ENCODE measurements around the gene HOXB1.

Gene HOXB1

GRCh38 chr17:48530887-48531272 lies at the start of gene HOXB1:
Gene HOXB1, minus strand, starts transcription at chr17:48531011. Its CDS starts 107 bp downstream, at chr17:48530904.
- DNase-seq = no peak

GRCh38 chr17:48579760-48580554 lies 49.1 kb upstream of the HOXB1 start:
- no peak for DNase-seq

- no peak for DNase-seq
These were observed 48.6 kb upstream of the HOXB1 start for GRCh38 chr17:48579471-48579759.

GRCh38 chr17:48578616-48579470 lies 48.0 kb upstream of the HOXB1 start:
- no peak for DNase-seq

GRCh38 chr17:48577946-48578615 lies 47.3 kb upstream of the HOXB1 start, which contains the start of gene HOXB4:
Gene HOXB4, minus strand, starts transcription at chr17:48578350. Its CDS starts 31 bp downstream, at chr17:48578319.
- peak; percentile 69 for DNase-seq

- no peak for DNase-seq
These were observed 46.6 kb upstream of the HOXB1 start for GRCh38 chr17:48577330-48577945.

GRCh38 chr17:48576479-48577309 lies 45.9 kb upstream of the HOXB1 start:
- no peak for DNase-seq

- no peak for DNase-seq
These were observed 45.1 kb upstream of the HOXB1 start for GRCh38 chr17:48575673-48576478.

GRCh38 chr17:48575066-48575582 lies 44.3 kb upstream of the HOXB1 start:
- no peak for DNase-seq

- DNase-seq = no peak
These were observed 43.8 kb upstream of the HOXB1 start for GRCh38 chr17:48574505-48575065.

GRCh38 chr17:48571826-48572417 lies 41.1 kb upstream of the HOXB1 start:
- no peak for DNase-seq

- DNase-seq = no peak
These were observed 40.4 kb upstream of the HOXB1 start for GRCh38 chr17:48571024-48571818.

GRCh38 chr17:48570325-48571023 lies 39.7 kb upstream of the HOXB1 start:
- DNase-seq = no peak

GRCh38 chr17:48569674-48570324 lies 39.0 kb upstream of the HOXB1 start:
- no peak for DNase-seq

- no peak for DNase-seq
These were observed 38.4 kb upstream of the HOXB1 start for GRCh38 chr17:48569240-48569582.

- DNase-seq = no peak
These were observed 37.9 kb upstream of the HOXB1 start for GRCh38 chr17:48568499-48569239.

- no peak for DNase-seq
These were observed 37.0 kb upstream of the HOXB1 start for GRCh38 chr17:48567646-48568354.

Data from MV-4-11 (cell line).